ENCODE results near the gene IMPDH1.

DNA sequence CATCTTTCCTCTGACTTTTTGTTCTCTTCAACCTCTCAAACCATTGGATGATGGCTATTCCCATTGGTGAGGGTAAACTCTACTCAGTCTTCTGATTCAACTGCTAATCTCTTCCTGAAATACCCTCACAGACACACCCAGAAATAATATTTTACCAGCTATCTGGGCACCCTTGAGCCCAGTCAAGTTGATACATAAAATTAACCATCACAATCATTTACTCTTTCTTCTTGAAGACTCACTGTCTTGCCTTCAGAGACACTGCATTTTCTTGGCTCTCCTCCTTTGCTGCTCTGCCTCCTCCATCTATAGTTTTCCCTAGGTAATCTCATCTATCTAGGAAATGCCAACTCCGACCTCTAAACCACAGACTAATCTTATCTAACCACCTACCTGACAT, 35.7 kb downstream of the IMPDH1 start:
- no peak for TF ChIP-seq CTCF (IDR thresholded peaks at IDR 0.05)
- no peak for TF ChIP-seq EP300 (IDR thresholded peaks at IDR 0.05)
- no peak for TF ChIP-seq POLR2A (IDR thresholded peaks at IDR 0.05; ENCODE audit: low read depth)

Data from esophagus muscularis mucosa (tissue), 4 donors.